H1 (cell line): ENCODE measurements around the gene PKD2L2. TPM values are rescaled to one million over a fixed set of nuclear protein-coding genes. Genes with fewer than 3 reads are reported as not detected.

Experiments
- CTCF ChIA-PET: fragments of 300-600 bp; sonication (Branson Sonifier 250); formaldehyde crosslinking; loops from one replicate; lab custom pipeline; 2021; ENCODE audit not compliant: partially characterized antibody; lab: Charles Lee
- POLR2A ChIA-PET: fragments of 300-600 bp; sonication (Branson Sonifier 250); formaldehyde crosslinking; loops from one replicate; lab custom pipeline; 2021; ENCODE audit warnings: inconsistent platforms; ENCODE audit not compliant: partially characterized antibody; lab: Charles Lee
- DNase-seq, 2 experiments: peaks; one replicate each; pipeline versions ENCODE4 v3.0.0 to v3.0.0-alpha.2; 2010 to 2022; ENCODE audit warnings: low spot score in 2 of 2, low read depth in 1 of 2, mixed read lengths in 1 of 2
- FAIRE-seq: peaks from 2 replicates; lab custom pipeline; 2011; peaks lifted over from hg19 to GRCh38; lab: Jason Lieb, UNC
- H2AFZ ChIP-seq: 2 replicates; pipeline ENCODE4 v1.8.1; 2012; ENCODE audit warnings: low read length, inconsistent platforms
- H2AK5ac ChIP-seq: 2 replicates; pipeline ENCODE4 v1.6.1; 2013; ENCODE audit warnings: low read depth, low read length
- H2BK120ac ChIP-seq: replicated peaks from 2 replicates; pipeline ENCODE3; 2013; ENCODE audit warnings: low read depth, low read length, inconsistent platforms
- H2BK12ac ChIP-seq: 2 replicates; pipeline ENCODE4 v1.6.1; 2013; ENCODE audit warnings: low read depth, low read length
- H2BK15ac ChIP-seq: 2 replicates; pipeline ENCODE4 v1.6.1; 2013; ENCODE audit warnings: low read length
- H2BK20ac ChIP-seq: 2 replicates; pipeline ENCODE4 v1.6.1; 2013; ENCODE audit warnings: low read length
- H2BK5ac ChIP-seq: 2 replicates; pipeline ENCODE4 v1.6.1; 2013; ENCODE audit warnings: low read depth, low read length
- H3K14ac ChIP-seq: 2 replicates; pipeline ENCODE4 v1.6.1; 2013; ENCODE audit warnings: inconsistent platforms; ENCODE audit not compliant: insufficient read length
- H3K18ac ChIP-seq: 2 replicates; pipeline ENCODE4 v1.6.1; 2013; ENCODE audit warnings: low read length; ENCODE audit errors: extremely low read depth
- H3K23ac ChIP-seq: 2 replicates; pipeline ENCODE4 v1.6.1; 2013; ENCODE audit warnings: inconsistent platforms; ENCODE audit not compliant: insufficient read length
- H3K23me2 ChIP-seq: 2 replicates; pipeline ENCODE4 v1.6.1; 2013; ENCODE audit warnings: low read depth, low read length
- H3K27ac ChIP-seq: 2 replicates; pipeline ENCODE4 v1.6.1; 2011; ENCODE audit warnings: low read depth, low read length, inconsistent platforms
- H3K27me3 ChIP-seq, 4 experiments: replicated peaks in 1 of 4; 1 replicate in 1 of 4; 2 replicates in 3 of 4; pipeline versions ENCODE4 v1.6.1 to v1.8.1; 2011 to 2013; ENCODE audit warnings: low read length in 3 of 4, mild to moderate bottlenecking in 3 of 4, inconsistent platforms in 2 of 4, mixed read lengths in 2 of 4, moderate library complexity in 1 of 4; ENCODE audit not compliant: control insufficient read depth in 3 of 4, insufficient read depth in 3 of 4; ENCODE audit errors: extremely low read depth in 1 of 4
- H3K36me3 ChIP-seq, 4 experiments: 2 replicates each; pipeline versions ENCODE4 v1.6.1 to v1.8.1; 2011 to 2013; ENCODE audit warnings: mild to moderate bottlenecking in 4 of 4, low read length in 3 of 4, moderate library complexity in 2 of 4, control low read depth in 1 of 4, inconsistent platforms in 1 of 4; ENCODE audit not compliant: insufficient read depth in 4 of 4, control insufficient read depth in 2 of 4
- H3K4ac ChIP-seq: replicated peaks from 2 replicates; pipeline ENCODE3; 2013; ENCODE audit warnings: low read length, low read depth, mixed read lengths, inconsistent platforms; ENCODE audit not compliant: insufficient read length
- H3K4me1 ChIP-seq, 4 experiments: replicated peaks in 1 of 4; 1 replicate in 1 of 4; 2 replicates in 3 of 4; pipeline versions ENCODE4 v1.6.1 to v1.8.1; 2011 to 2013; ENCODE audit warnings: low read length in 3 of 4, inconsistent platforms in 2 of 4, mixed read lengths in 1 of 4; ENCODE audit not compliant: insufficient read depth in 4 of 4, control insufficient read depth in 3 of 4
- H3K4me2 ChIP-seq, 2 experiments: 2 replicates each; pipeline versions ENCODE4 v1.6.1 to v1.8.1; 2011 to 2013; ENCODE audit warnings: low read depth in 2 of 2, low read length in 2 of 2, control low read depth in 1 of 2, inconsistent platforms in 1 of 2, mild to moderate bottlenecking in 1 of 2; ENCODE audit not compliant: insufficient read depth in 1 of 2
- H3K4me3 ChIP-seq, 4 experiments: fragments of 200-600, 300-600 bp in 1 of 4; sonication (generic), shearing (Covaris generic), sonication (Bioruptor Twin) in 1 of 4; 2 replicates each; pipeline versions ENCODE4 v1.5.1 to v1.8.1; 2011 to 2016; ENCODE audit warnings: low read length in 4 of 4, low read depth in 3 of 4, control low read depth in 2 of 4, inconsistent platforms in 2 of 4, mild to moderate bottlenecking in 2 of 4, mixed read lengths in 1 of 4, moderate library complexity in 1 of 4; ENCODE audit not compliant: insufficient read depth in 2 of 4; ENCODE audit errors: extremely low read depth in 1 of 4
- H3K56ac ChIP-seq: replicated peaks from 2 replicates; pipeline ENCODE3; 2013; ENCODE audit warnings: low read depth, mild to moderate bottlenecking, mixed read lengths, low read length, inconsistent platforms; ENCODE audit not compliant: insufficient read length
- H3K79me1 ChIP-seq: 2 replicates; pipeline ENCODE4 v1.6.1; 2013; ENCODE audit warnings: low read depth, low read length, control low read depth
- H3K79me2 ChIP-seq, 2 experiments: 2 replicates each; pipeline versions ENCODE4 v1.6.1 to v1.8.1; 2012 to 2013; ENCODE audit warnings: low read length in 2 of 2, mild to moderate bottlenecking in 2 of 2, inconsistent platforms in 1 of 2; ENCODE audit not compliant: insufficient read depth in 2 of 2, control insufficient read depth in 1 of 2
- H3K9ac ChIP-seq, 4 experiments: replicated peaks in 1 of 4; 1 replicate in 1 of 4; 2 replicates in 3 of 4; pipeline versions ENCODE4 v1.6.1 to v1.8.1; 2011 to 2013; ENCODE audit warnings: low read depth in 3 of 4, low read length in 3 of 4, control low read depth in 2 of 4, mild to moderate bottlenecking in 2 of 4, moderate library complexity in 2 of 4, inconsistent platforms in 1 of 4; ENCODE audit errors: extremely low read depth in 1 of 4
- H3K9me3 ChIP-seq, 2 experiments: 2 replicates each; pipeline versions ENCODE4 v1.6.1 to v1.8.1; 2012 to 2013; ENCODE audit warnings: mild to moderate bottlenecking in 2 of 2, moderate library complexity in 2 of 2, control low read depth in 1 of 2, inconsistent platforms in 1 of 2, low read depth in 1 of 2, low read length in 1 of 2, mixed read lengths in 1 of 2; ENCODE audit not compliant: insufficient read depth in 2 of 2
- H4K20me1 ChIP-seq, 2 experiments: replicated peaks in 1 of 2; 2 replicates each; pipeline versions ENCODE3 to v1.8.1; 2011 to 2013; ENCODE audit warnings: inconsistent platforms in 2 of 2, low read length in 2 of 2, mild to moderate bottlenecking in 1 of 2; ENCODE audit not compliant: insufficient read depth in 2 of 2, control insufficient read depth in 1 of 2
- H4K5ac ChIP-seq: 2 replicates; pipeline ENCODE4 v1.6.1; 2013; ENCODE audit warnings: low read length, low read depth, mixed read lengths, inconsistent platforms; ENCODE audit not compliant: insufficient read length
- H4K8ac ChIP-seq: 2 replicates; pipeline ENCODE4 v1.8.0; 2013; ENCODE audit warnings: mild to moderate bottlenecking, moderate library complexity, low read length, inconsistent platforms; ENCODE audit not compliant: insufficient read depth; ENCODE audit errors: extremely low read depth
- H4K91ac ChIP-seq: replicated peaks from 2 replicates; pipeline ENCODE3; 2013; ENCODE audit warnings: low read length, mixed read lengths, inconsistent platforms; ENCODE audit not compliant: insufficient read length
- EZH2 ChIP-seq: fragments of 200-600 bp; sonication (generic); IDR thresholded peaks from 2 replicates; pipeline ENCODE4 v1.7.1; 2012; ENCODE audit warnings: low read depth, mild to moderate bottlenecking, moderate library complexity, low read length, inconsistent platforms; ENCODE audit not compliant: severe bottlenecking
- POLR2A ChIP-seq, 2 experiments: IDR thresholded peaks; 1 replicate in 1 of 2; 2 replicates in 1 of 2; pipeline ENCODE4 v1.6.1; 2011; ENCODE audit warnings: low read depth in 2 of 2, low read length in 2 of 2, mild to moderate bottlenecking in 2 of 2; ENCODE audit errors: control extremely low read depth in 1 of 2
- SIRT6 ChIP-seq: IDR thresholded peaks from one replicate; pipeline ENCODE4 v1.7.1; 2012; ENCODE audit warnings: low read length, inconsistent platforms
- ZNF274 ChIP-seq: IDR thresholded peaks from 2 replicates; pipeline ENCODE4 v1.7.0; 2012; ENCODE audit warnings: low read length, borderline replicate concordance; ENCODE audit errors: extremely low read depth
- WGBS, 2 experiments: shearing (Covaris generic) in 1 of 2; methylation state at CpG; one replicate each; pipeline versions ENCODE4 v1.1.6 to v1.1.7; 2013 to 2015; ENCODE audit warnings: low lambda C conversion rate in 2 of 2, mixed read lengths in 2 of 2, inconsistent platforms in 1 of 2, low coverage in 1 of 2, missing lambda C conversion rate in 1 of 2; ENCODE audit not compliant: insufficient replicate concordance in 2 of 2, insufficient coverage in 1 of 2, insufficient read length in 1 of 2; ENCODE audit errors: extremely low coverage in 1 of 2, missing lambda C conversion rate in 1 of 2; 5-methylcytosine and 5-hydroxymethylcytosine counted together
- polyA plus RNA-seq, 7 experiments: library from polyadenylated mRNA; depleted of rRNA in 3 of 7; stranded (reverse) in 5 of 7; unstranded in 2 of 7; fragments of >200 nt in 5 of 7; fragments of 200-250 nt in 2 of 7; gene quantifications; 1 replicate in 5 of 7; 2 replicates in 1 of 7; 4 replicates in 1 of 7; pipeline versions ENCODE4 v1.2.1 to v1.2.3, GENCODE V29; 2011 to 2013; ENCODE audit warnings: missing spikeins in 2 of 7, mixed read lengths in 2 of 7
- total RNA-seq: library from RNA; stranded (reverse); fragmentation: NEBNext Ultra II Directional; extraction: Animal tissue kit (Norgen Biotek cat#: 25700); gene quantifications from 2 replicates; pipeline ENCODE4 v1.2.1, GENCODE V29; 2021

Gene PKD2L2
- total and polyA plus RNA-seq, 2 of the 8 experiments (the other 6 are each of a cell fraction or from before 2014, with no cell fraction given), result not detected

DNA sequence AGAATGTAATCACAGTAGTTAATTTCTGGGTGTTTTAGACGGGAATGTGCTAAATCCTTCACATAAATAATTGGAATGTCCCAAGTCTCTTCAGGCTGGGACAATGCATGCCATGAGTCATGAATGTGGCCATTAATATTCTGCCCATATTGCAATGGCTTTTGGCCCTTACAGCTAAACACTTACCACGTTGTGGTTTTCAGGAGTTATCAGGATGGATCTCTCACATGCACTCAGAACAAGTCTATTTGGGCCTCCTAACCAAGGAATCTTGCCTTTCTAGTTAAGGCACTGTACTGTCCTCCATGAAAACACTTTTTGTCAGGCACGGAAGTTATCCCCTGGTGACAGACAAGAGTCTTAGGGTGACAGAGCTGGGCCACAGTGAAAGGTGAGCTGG is 32.7 kb downstream of the PKD2L2 start:
- Histone ChIP-seq H3K23me2 (no peaks in the 10 kb centered on the region), H4K5ac (no peak overlapping the region), H4K91ac (no peak overlapping the region), H2BK5ac (no peak overlapping the region), H2BK120ac (no peak overlapping the region), H3K23ac (no peak overlapping the region), H3K18ac (no peak overlapping the region), H3K79me2 (no peaks in the 10 kb centered on the region), H3K4me3 (no peak overlapping the region), H3K4ac (no peak overlapping the region), H2AFZ (no peak overlapping the region), H3K9ac (no peak overlapping the region), H3K56ac (no peak overlapping the region), H4K8ac (no peak overlapping the region), H4K20me1 (no peaks in the 10 kb centered on the region), H3K79me1 (no peaks in the 10 kb centered on the region), H2BK15ac (no peak overlapping the region), H2AK5ac (no peak overlapping the region), H3K27ac (no peak overlapping the region), H3K9me3 (no peaks in the 10 kb centered on the region), H3K14ac (no peak overlapping the region), H3K4me1 (no peaks in the 10 kb centered on the region), H3K36me3 (no peaks in the 10 kb centered on the region), H3K27me3 (no peaks in the 10 kb centered on the region), H2BK12ac (no peak overlapping the region), H3K4me2 (no peak overlapping the region), H2BK20ac (no peak overlapping the region)
- no peak for FAIRE-seq
- POLR2A ChIA-PET, result interaction anchor here (1.5 kb wide), 1 partner anchor 28 kb away, joined by 3 read pairs; no protein-coding TSS in a partner anchor
- WGBS, 2 experiments, result 75% methylated on average over 3 of the region's 3 CpGs; no CpG with 5 or more reads in 1 of the 2 experiments
- CTCF ChIA-PET, result interaction anchor here (0.7 to 1.0 kb wide), 2 partner anchors 12 to 14 kb away, joined by 3 to 4 read pairs; no protein-coding TSS in a partner anchor
- no peak for DNase-seq
- TF ChIP-seq EZH2 (no peak), ZNF274 (no peak), POLR2A (IDR thresholded peaks at IDR 0.05; ENCODE audit: control extremely low read depth in 1 of 2, low read depth in 2 of 2, low read length in 2 of 2) (no peak), SIRT6 (no peak)
